Neural progenitor cell (in vitro differentiated cells): ENCODE measurements around the gene C1QTNF7. TPM values are rescaled to one million over a fixed set of nuclear protein-coding genes. Genes with fewer than 3 reads are reported as not detected.

Source experiments
- DNase-seq: peaks from one replicate; pipeline ENCODE4 v3.0.0-alpha.2; 2016; ENCODE audit warnings: low spot score
- H2AFZ ChIP-seq: fragments of 200-600 bp; sonication (generic); replicated peaks from 2 replicates; pipeline ENCODE4 v1.6.1; 2016; ENCODE audit warnings: antibody characterized with exemption
- H3F3A ChIP-seq: fragments of 200-600 bp; sonication (generic); 2 replicates; pipeline ENCODE4 v1.6.1; 2016; ENCODE audit warnings: antibody characterized with exemption, low read depth
- H3K27ac ChIP-seq: fragments of 200-600 bp; sonication (generic); 2 replicates; pipeline ENCODE4 v1.5.1; 2016; ENCODE audit warnings: mild to moderate bottlenecking
- H3K27me3 ChIP-seq: fragments of 200-600 bp; sonication (generic); 2 replicates; pipeline ENCODE4 v1.6.1; 2016; ENCODE audit warnings: mild to moderate bottlenecking, moderate library complexity
- H3K36me3 ChIP-seq: fragments of 200-600 bp; sonication (generic); 2 replicates; pipeline ENCODE4 v1.5.1; 2016
- H3K4me1 ChIP-seq: fragments of 200-600 bp; sonication (generic); 2 replicates; pipeline ENCODE4 v1.6.1; 2016; ENCODE audit warnings: mixed run types
- H3K4me2 ChIP-seq: fragments of 200-600 bp; sonication (generic); 2 replicates; pipeline ENCODE4 v1.6.1; 2016
- H3K4me3 ChIP-seq: fragments of 200-600 bp; sonication (generic); 2 replicates; pipeline ENCODE4 v1.5.1; 2016
- H3K79me2 ChIP-seq: fragments of 200-600 bp; sonication (generic); 2 replicates; pipeline ENCODE4 v1.6.1; 2016; ENCODE audit warnings: low read depth
- H3K9ac ChIP-seq: fragments of 200-600 bp; sonication (generic); 2 replicates; pipeline ENCODE4 v1.6.1; 2016
- H3K9me3 ChIP-seq: fragments of 200-600 bp; sonication (generic); 2 replicates; pipeline ENCODE4 v1.5.1; 2016; ENCODE audit warnings: low read depth
- H4K20me1 ChIP-seq: fragments of 200-600 bp; sonication (generic); 2 replicates; pipeline ENCODE4 v1.6.1; 2016; ENCODE audit warnings: low read depth
- H3K27ac Mint-ChIP-seq: 3 replicates; pipeline ENCODE4 v1.8.0; 2021; ENCODE audit warnings: mixed read lengths
- H3K27me3 Mint-ChIP-seq: 2 replicates; pipeline ENCODE4 v1.8.0; 2022; ENCODE audit warnings: low read depth, mild to moderate bottlenecking, inconsistent platforms, moderate library complexity, mixed read lengths; ENCODE audit not compliant: insufficient read depth
- H3K36me3 Mint-ChIP-seq: 3 replicates; pipeline ENCODE4 v1.8.0; 2021; ENCODE audit warnings: mixed read lengths
- H3K4me1 Mint-ChIP-seq: 3 replicates; pipeline ENCODE4 v1.8.0; 2021; ENCODE audit warnings: mixed read lengths
- H3K4me3 Mint-ChIP-seq: 3 replicates; pipeline ENCODE4 v1.8.0; 2021; ENCODE audit warnings: mild to moderate bottlenecking, moderate library complexity, mixed read lengths
- H3K9me3 Mint-ChIP-seq: 3 replicates; pipeline ENCODE4 v1.8.0; 2020; ENCODE audit warnings: mixed read lengths
- CTCF ChIP-seq: fragments of 200-600 bp; sonication (generic); IDR thresholded peaks from 2 replicates; pipeline ENCODE4 v1.5.1; 2017; ENCODE audit warnings: antibody characterized with exemption, mild to moderate bottlenecking
- EZH2 ChIP-seq: fragments of 200-600 bp; sonication (generic); IDR thresholded peaks from 2 replicates; pipeline ENCODE4 v1.6.1; 2017; ENCODE audit warnings: antibody characterized with exemption, mild to moderate bottlenecking, moderate library complexity
- EZH2phosphoT487 ChIP-seq: fragments of 200-600 bp; sonication (generic); IDR thresholded peaks from 2 replicates; pipeline ENCODE4 v1.6.1; 2017; ENCODE audit warnings: antibody characterized with exemption
- small RNA-seq: library from RNA; depleted of rRNA; stranded (forward); fragments of <200 nt; gene quantifications from one replicate; pipeline ENCODE3, GENCODE V24; 2015
- total RNA-seq: library from RNA; depleted of rRNA; stranded (reverse); fragments of >200 nt; gene quantifications from 2 replicates; pipeline ENCODE4 v1.2.3, GENCODE V29; 2015; ENCODE audit warnings: low replicate concordance

The C1QTNF7 gene
- total RNA-seq, 1 donor from 2014 or later = not detected

- no peaks in the 10 kb centered on the region for H3K27me3 ChIP-seq
- no peak overlapping the region for H3K27ac ChIP-seq
- H3K4me2 ChIP-seq = no peak overlapping the region
- no peak for DNase-seq
- H3K9ac ChIP-seq = no peak overlapping the region
- no peaks in the 10 kb centered on the region for H4K20me1 ChIP-seq
- H3K79me2 ChIP-seq = no peaks in the 10 kb centered on the region
- H3K9me3 ChIP-seq = no peaks in the 10 kb centered on the region
- no peak overlapping the region for H2AFZ ChIP-seq
- H3K4me3 ChIP-seq = no peak overlapping the region
- Mint-ChIP-seq H3K4me3 (no peak overlapping the region), H3K4me1 (no peaks in the 10 kb centered on the region), H3K27ac (no peak overlapping the region), H3K27me3 (peaks cover 3% of the 10 kb centered on the region), H3K36me3 (peaks cover 33% of the 10 kb centered on the region), H3K9me3 (peaks cover 13% of the 10 kb centered on the region)
- no peaks in the 10 kb centered on the region for H3F3A ChIP-seq
- H3K36me3 ChIP-seq = no peaks in the 10 kb centered on the region
- TF ChIP-seq EZH2phosphoT487 = no peak
- no peak for TF ChIP-seq CTCF
- TF ChIP-seq EZH2 = no peak
- no peaks in the 10 kb centered on the region for H3K4me1 ChIP-seq
These were observed 65.6 kb downstream of the C1QTNF7 start for GRCh38 chr4:15493411-15493810.

DNA sequence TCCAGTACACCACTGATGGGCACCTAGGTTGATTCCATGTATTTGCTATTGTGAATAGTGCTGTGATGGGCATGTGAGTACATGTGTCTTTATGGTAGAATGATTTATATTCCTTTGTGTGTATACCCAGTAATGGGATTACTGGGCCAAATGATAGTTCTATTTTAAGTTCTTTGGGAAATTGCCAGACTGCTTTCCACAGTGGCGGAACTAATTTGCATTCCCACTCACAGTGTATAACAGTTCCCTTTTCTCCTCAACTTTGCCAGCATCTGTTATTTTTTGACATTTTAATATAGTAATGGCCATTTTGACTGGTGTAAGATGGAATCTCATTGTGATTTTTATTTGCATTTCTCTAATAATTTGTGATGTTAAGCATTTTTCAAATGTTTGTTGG, 67.8 kb downstream of the C1QTNF7 start:
- no peak overlapping the region for H3K4me2 ChIP-seq
- no peak overlapping the region for H3K27ac Mint-ChIP-seq
- H3K4me3 Mint-ChIP-seq = no peak overlapping the region
- no peaks in the 10 kb centered on the region for H3K79me2 ChIP-seq
- H3F3A ChIP-seq = no peaks in the 10 kb centered on the region
- DNase-seq = no peak
- no peak overlapping the region for H3K27ac ChIP-seq
- H4K20me1 ChIP-seq = no peaks in the 10 kb centered on the region
- H3K4me1 ChIP-seq = no peaks in the 10 kb centered on the region
- H2AFZ ChIP-seq = no peak overlapping the region
- H3K9me3 ChIP-seq = no peaks in the 10 kb centered on the region
- H3K9ac ChIP-seq = no peak overlapping the region
- H3K36me3 Mint-ChIP-seq = peaks cover 17% of the 10 kb centered on the region
- H3K4me1 Mint-ChIP-seq = no peaks in the 10 kb centered on the region
- TF ChIP-seq EZH2phosphoT487 = no peak
- no peak for TF ChIP-seq CTCF
- TF ChIP-seq EZH2 = no peak
- H3K27me3 Mint-ChIP-seq = peaks cover 3% of the 10 kb centered on the region
- H3K4me3 ChIP-seq = no peak overlapping the region
- no peaks in the 10 kb centered on the region for H3K27me3 ChIP-seq
- H3K9me3 Mint-ChIP-seq = peaks cover 5% of the 10 kb centered on the region
- no peaks in the 10 kb centered on the region for H3K36me3 ChIP-seq

Small RNA genes lying within 50 kb of the gene (small RNA-seq; reads per million reads assigned to genes)
- not detected for gene AC007016.1

Other genes starting within 250 kb of the C1QTNF7 start
- gene CC2D2A, start 41.8 kb downstream of the C1QTNF7 start, total RNA-seq = 18.9 and 40.0 TPM in 2 replicates
- 72.7 and 87.9 TPM in 2 replicates for gene FBXL5, start 227.3 kb downstream of the C1QTNF7 start, total RNA-seq